Thyroid gland (tissue), 4 donors: Measurements from ENCODE around the gene XCR1. TPM values are rescaled to one million over a fixed set of nuclear protein-coding genes. Genes with fewer than 3 reads are reported as not detected.

ENCODE experiments used
- DNase-seq, 2 donors: peaks; one replicate each; pipeline ENCODE4 v3.0.0-alpha.2; 2019
- H3K27ac ChIP-seq, 3 donors: fragments of 200-600 bp; sonication (generic); 1 replicate in 2 of 3; 2 replicates in 1 of 3; pipeline ENCODE4 v1.5.1; 2016 to 2019; ENCODE audit warnings: mild to moderate bottlenecking in 1 of 3, moderate library complexity in 1 of 3
- H3K27me3 ChIP-seq: fragments of 200-600 bp; sonication (generic); one replicate; pipeline ENCODE4 v1.5.1; 2019
- H3K36me3 ChIP-seq, 2 donors: fragments of 200-600 bp; sonication (generic); one replicate each; pipeline ENCODE4 v1.5.1; 2016 to 2019
- H3K4me1 ChIP-seq, 2 donors: fragments of 200-600 bp; sonication (generic); one replicate each; pipeline ENCODE4 v1.5.1; 2017 to 2019
- H3K4me3 ChIP-seq, 3 donors: fragments of 200-600 bp; sonication (generic); replicated peaks in 1 of 3; 1 replicate in 2 of 3; 2 replicates in 1 of 3; pipeline ENCODE4 v1.5.1; 2016; ENCODE audit warnings: mild to moderate bottlenecking in 1 of 3
- H3K9me3 ChIP-seq: fragments of 200-600 bp; sonication (generic); one replicate; pipeline ENCODE4 v1.5.1; 2017
- POLR2A ChIP-seq, 2 donors: fragments of 450-650 bp; IDR thresholded peaks; one replicate each; pipeline ENCODE4 v1.6.1; 2017; ENCODE audit warnings: antibody characterized with exemption in 2 of 2, mild to moderate bottlenecking in 2 of 2, moderate library complexity in 1 of 2
- WGBS, 2 donors: methylation state at CpG; one replicate each; pipeline ENCODE4 v1.1.5; 2017; 5-methylcytosine and 5-hydroxymethylcytosine counted together
- intact Hi-C: fragments of 100-400 bp; cut with DNase I; formaldehyde crosslinking; loops from one replicate; pipeline ENCODE4 v1.15.1; 2023
- total RNA-seq, 4 donors: library from RNA; depleted of rRNA; stranded (reverse); fragments of >200 nt; gene quantifications; one replicate each; pipeline ENCODE4 v1.2.3, GENCODE V29; 2016
- TF ChIP-seq, protein P1 (sequence below), 6 experiments: fragments of 200-600 bp in 3 of 6; fragments of 450-650 bp in 3 of 6; sonication (generic) in 3 of 6; IDR thresholded peaks; one replicate each; pipeline ENCODE4 v1.5.1; 2016 to 2019; ENCODE audit warnings: antibody characterized with exemption in 6 of 6, mild to moderate bottlenecking in 2 of 6, inconsistent platforms in 1 of 6, moderate library complexity in 1 of 6

The XCR1 gene
- total RNA-seq, 4 donors from 2014 or later, result not detected

DNA sequence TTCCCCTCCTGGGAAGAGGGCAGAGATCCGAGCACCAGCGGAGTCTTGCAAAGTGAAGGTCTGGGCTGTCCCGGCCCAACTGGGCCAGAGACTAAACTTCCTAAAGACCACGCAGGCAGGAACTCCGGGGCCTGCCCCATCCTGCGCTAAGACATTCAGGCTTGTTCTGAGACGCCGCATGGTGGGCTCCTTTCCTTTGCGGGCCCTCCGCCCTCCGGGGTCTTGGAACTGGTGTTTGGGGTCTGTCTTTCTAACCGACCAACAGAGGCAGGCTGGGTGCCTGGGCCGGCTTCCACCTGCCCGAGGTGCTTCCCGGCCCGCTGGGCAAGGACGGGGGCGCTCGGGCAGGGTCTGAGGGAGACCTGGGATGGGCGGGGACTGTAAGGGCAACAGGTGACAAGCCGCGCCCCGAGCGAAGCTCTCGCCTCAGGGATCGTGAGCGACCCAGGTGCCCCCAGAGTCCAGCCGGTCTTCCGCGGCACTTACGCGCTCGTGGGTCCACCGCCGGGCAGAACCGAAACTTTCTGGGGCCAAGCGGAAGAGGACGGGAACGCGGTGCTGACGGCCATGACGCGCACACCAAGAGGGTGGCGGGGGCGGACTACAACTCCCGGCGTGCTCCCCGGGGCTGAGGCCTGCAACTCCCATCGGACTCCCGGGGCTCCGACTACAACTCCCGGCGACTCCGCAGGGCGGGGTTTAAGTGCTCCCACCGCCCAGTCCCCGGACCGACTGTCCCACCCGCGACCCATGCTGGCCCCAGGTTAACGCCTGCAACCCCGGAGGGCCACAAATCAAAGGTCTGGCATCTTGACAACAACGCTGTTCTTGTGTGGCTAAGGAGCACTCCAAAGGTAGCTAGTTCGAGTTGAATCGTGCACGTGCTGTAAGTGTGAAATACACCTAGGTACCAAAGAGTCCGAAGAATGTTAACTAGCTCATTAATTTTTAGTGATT lies 31.8 kb downstream of the XCR1 start, which contains the start of gene FYCO1:
FYCO1 (minus strand) TSS at position 589 of the 957 bp plus-strand sequence. CDS start 10,914 bp downstream, outside the sequence.
- H3K27ac ChIP-seq, result peak within 1 kb of the TSS; percentile 84 to 94 (median 87)
- DNase-seq, result peak; percentile 95 to 96
- TF ChIP-seq POLR2A (IDR thresholded peaks at IDR 0.05), result peak in 1 of 2 donors; percentile 81
- TF ChIP-seq, protein P1, sequence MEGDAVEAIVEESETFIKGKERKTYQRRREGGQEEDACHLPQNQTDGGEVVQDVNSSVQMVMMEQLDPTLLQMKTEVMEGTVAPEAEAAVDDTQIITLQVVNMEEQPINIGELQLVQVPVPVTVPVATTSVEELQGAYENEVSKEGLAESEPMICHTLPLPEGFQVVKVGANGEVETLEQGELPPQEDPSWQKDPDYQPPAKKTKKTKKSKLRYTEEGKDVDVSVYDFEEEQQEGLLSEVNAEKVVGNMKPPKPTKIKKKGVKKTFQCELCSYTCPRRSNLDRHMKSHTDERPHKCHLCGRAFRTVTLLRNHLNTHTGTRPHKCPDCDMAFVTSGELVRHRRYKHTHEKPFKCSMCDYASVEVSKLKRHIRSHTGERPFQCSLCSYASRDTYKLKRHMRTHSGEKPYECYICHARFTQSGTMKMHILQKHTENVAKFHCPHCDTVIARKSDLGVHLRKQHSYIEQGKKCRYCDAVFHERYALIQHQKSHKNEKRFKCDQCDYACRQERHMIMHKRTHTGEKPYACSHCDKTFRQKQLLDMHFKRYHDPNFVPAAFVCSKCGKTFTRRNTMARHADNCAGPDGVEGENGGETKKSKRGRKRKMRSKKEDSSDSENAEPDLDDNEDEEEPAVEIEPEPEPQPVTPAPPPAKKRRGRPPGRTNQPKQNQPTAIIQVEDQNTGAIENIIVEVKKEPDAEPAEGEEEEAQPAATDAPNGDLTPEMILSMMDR (IDR thresholded peaks at IDR 0.05), result no peak
- WGBS, 2 donors, result 2 to 3% methylated on average over 40 to 43 of the region's 67 CpGs
- peaks cover 28 to 43% of the 10 kb centered on the region in 2 donors for H3K4me1 ChIP-seq
- H3K27me3 ChIP-seq, result no peaks in the 10 kb centered on the region
- no peaks in the 10 kb centered on the region for H3K36me3 ChIP-seq
- no peaks in the 10 kb centered on the region for H3K9me3 ChIP-seq
- intact Hi-C loops, result no loop called here
- H3K4me3 ChIP-seq, result peak within 1 kb of the TSS; percentile 72 to 74 (median 74)

DNA sequence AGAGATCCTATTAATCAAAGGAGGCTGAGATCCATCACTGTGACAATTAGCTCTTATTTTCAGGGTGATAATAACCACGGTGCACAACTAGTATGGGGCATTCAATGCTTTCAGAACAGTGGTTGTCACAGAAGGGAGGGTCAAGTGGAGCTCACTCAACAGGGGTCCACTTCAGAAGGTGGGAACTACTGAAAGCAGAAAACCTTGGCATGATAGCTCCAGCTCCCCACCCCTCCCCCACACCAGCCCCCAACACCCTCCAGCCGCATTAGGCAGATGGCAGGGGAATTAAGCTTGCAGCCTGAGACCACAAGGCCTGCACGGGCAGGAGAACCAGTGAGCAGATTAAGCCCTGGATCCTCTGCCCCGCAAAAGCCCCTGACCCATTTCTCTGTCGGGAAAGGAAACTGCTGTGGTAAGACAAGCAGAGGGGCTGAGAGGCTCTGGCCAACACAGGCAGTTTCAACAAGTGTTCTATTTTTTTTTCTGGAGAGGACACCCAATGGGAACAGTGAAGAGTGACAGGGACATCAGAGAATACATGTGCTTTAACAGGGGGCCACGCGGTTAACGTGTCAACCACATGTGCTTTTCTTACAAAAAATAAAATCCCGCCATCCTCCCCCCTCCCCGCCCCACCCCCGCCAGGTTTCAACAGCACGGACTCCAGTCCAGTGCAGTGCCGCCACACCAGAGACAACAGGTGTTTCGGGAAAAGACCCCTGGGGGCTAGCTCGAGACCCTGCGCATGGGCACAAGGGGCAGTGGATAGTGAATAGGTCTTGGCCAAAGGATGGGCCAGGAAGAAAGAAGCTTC lies 32.7 kb downstream of the XCR1 start:
- H3K4me1 ChIP-seq, result peaks cover 37 to 52% of the 10 kb centered on the region in 2 donors

DNA sequence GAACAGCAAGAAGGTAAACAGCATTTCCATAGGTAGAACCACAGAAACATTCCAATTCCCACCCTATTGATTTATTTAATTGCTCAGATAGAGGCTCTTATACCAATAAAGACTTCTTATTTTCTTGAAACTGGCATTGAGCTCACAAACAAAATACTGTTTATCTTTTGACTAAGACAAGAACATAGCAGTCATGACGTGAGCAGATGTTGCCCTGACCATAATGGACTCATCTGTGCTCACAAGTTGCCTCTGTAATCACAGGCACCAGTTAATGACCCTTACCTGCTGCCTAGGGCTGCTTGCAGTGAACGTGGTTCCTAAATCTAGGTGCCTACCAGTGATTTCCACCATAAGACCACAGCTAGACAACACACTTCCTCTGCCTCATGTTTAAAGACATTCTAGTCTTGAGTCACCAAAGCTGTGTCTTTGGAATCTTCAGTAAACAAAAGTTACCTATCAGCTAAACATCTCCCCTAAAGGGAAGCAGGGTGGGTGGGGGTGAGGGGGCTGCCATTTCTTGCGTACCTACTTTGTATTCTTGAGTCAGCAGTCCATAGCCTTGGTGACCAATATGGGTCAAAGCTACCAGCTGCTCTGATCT lies 33.8 kb downstream of the XCR1 start:
- no peaks in the 10 kb centered on the region for H3K9me3 ChIP-seq
- WGBS, 2 donors, result 82 to 90% methylated on average over 3 of the region's 3 CpGs
- H3K27me3 ChIP-seq, result no peaks in the 10 kb centered on the region
- intact Hi-C loops, result loop anchor here (5.0 kb wide), 1 partner anchor 41 kb away; no protein-coding TSS in a partner anchor
- no peak overlapping the region for H3K4me3 ChIP-seq
- TF ChIP-seq POLR2A (IDR thresholded peaks at IDR 0.05), result no peak
- TF ChIP-seq, protein P1 (IDR thresholded peaks at IDR 0.05), result no peak
- no peak for DNase-seq
- peak overlapping the region; percentile 54 to 94 (median 84) for H3K27ac ChIP-seq
- no peaks in the 10 kb centered on the region for H3K36me3 ChIP-seq
- peaks cover 43 to 63% of the 10 kb centered on the region in 2 donors for H3K4me1 ChIP-seq

More for the DNA sequence above, 32.7 kb downstream of the XCR1 start:
- Histone ChIP-seq H3K9me3 (no peaks in the 10 kb centered on the region), H3K27me3 (no peaks in the 10 kb centered on the region), H3K27ac (peak overlapping the region; percentile 84 to 94 (median 87)), H3K4me3 (peak overlapping the region; percentile 72 to 74 (median 74)), H3K36me3 (no peaks in the 10 kb centered on the region)
- TF ChIP-seq POLR2A (IDR thresholded peaks at IDR 0.05), result no peak
- TF ChIP-seq, protein P1 (IDR thresholded peaks at IDR 0.05), result no peak
- intact Hi-C loops, result loop anchor here (5.0 kb wide), 1 partner anchor 42 kb away; no protein-coding TSS in a partner anchor
- 12 to 24% methylated on average over 16 of the region's 16 CpGs for WGBS, 2 donors
- peak in 1 of 2 donors; percentile 36 for DNase-seq

DNA sequence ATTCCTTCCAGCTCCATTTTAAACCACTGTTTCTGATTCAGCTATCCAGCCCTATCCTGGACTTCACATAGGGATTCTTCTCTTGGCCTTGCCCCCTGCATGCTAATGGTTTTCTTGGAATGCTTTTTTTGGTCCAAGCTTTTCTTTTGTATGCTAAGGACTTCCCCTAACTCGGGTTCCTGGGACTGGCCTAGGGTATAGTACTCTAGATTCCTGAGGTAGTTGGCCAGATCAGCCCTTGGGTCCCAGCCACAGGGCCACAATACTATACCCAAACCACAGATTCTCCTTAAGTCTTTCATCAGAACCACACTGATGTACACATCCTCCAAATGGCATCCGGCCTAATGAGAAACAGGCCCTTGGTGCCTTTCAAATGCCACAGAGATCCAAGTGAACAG lies 34.5 kb downstream of the XCR1 start:
- 56 to 58% methylated on average over 2 of the region's 2 CpGs for WGBS, 2 donors
- H3K27me3 ChIP-seq, result no peaks in the 10 kb centered on the region
- H3K36me3 ChIP-seq, result no peaks in the 10 kb centered on the region
- intact Hi-C loops, result loop anchor here (5.0 kb wide), 1 partner anchor 41 kb away; no protein-coding TSS in a partner anchor
- no peak for DNase-seq
- H3K9me3 ChIP-seq, result no peaks in the 10 kb centered on the region
- TF ChIP-seq, protein P1 (IDR thresholded peaks at IDR 0.05), result no peak
- TF ChIP-seq POLR2A (IDR thresholded peaks at IDR 0.05), result no peak
- no peak overlapping the region for H3K4me3 ChIP-seq
- peak overlapping the region; percentile 50 to 94 (median 54) for H3K27ac ChIP-seq
- H3K4me1 ChIP-seq, result peaks cover 49 to 70% of the 10 kb centered on the region in 2 donors
